Testis (tissue), 3 donors: ENCODE results near the gene SHCBP1L. TPM values are rescaled to one million over a fixed set of nuclear protein-coding genes. Genes with fewer than 3 reads are reported as not detected.

Experiments used
- DNase-seq: peaks from one replicate; pipeline ENCODE4 v3.0.0-alpha.2; 2019
- H3K27ac ChIP-seq, 2 donors: fragments of 200-600 bp; sonication (generic); one replicate each; pipeline ENCODE4 v1.5.1; 2019
- H3K27me3 ChIP-seq: fragments of 200-600 bp; sonication (generic); one replicate; pipeline ENCODE4 v1.5.1; 2019
- H3K36me3 ChIP-seq: fragments of 200-600 bp; sonication (generic); one replicate; pipeline ENCODE4 v1.5.1; 2017; ENCODE audit warnings: low read depth; ENCODE audit errors: missing control alignments
- H3K4me1 ChIP-seq: fragments of 200-600 bp; sonication (generic); one replicate; pipeline ENCODE4 v1.5.1; 2019
- H3K4me3 ChIP-seq, 2 donors: fragments of 200-600 bp; sonication (generic); one replicate each; pipeline ENCODE4 v1.5.1; 2017 to 2019
- H3K9me3 ChIP-seq: fragments of 200-600 bp; sonication (generic); one replicate; pipeline ENCODE4 v1.5.1; 2017
- CTCF ChIP-seq, 3 experiments: fragments of 450-650 bp in 2 of 3; fragments of 200-600 bp in 1 of 3; sonication (generic) in 1 of 3; IDR thresholded peaks; one replicate each; pipeline ENCODE4 v1.5.1; 2016 to 2019; ENCODE audit warnings: antibody characterized with exemption in 3 of 3, mild to moderate bottlenecking in 2 of 3, moderate library complexity in 1 of 3
- POLR2A ChIP-seq: fragments of 450-650 bp; IDR thresholded peaks from one replicate; pipeline ENCODE4 v1.6.1; 2017; ENCODE audit warnings: antibody characterized with exemption, mild to moderate bottlenecking, moderate library complexity
- WGBS, 2 donors: methylation state at CpG; one replicate each; pipeline ENCODE4 v1.1.5; 2018; 5-methylcytosine and 5-hydroxymethylcytosine counted together
- intact Hi-C: fragments of 100-400 bp; cut with DNase I; formaldehyde crosslinking; loops from one replicate; pipeline ENCODE4 v1.15.1; 2023; ENCODE audit warnings: low total_unique reads
- polyA plus RNA-seq: library from polyadenylated mRNA; stranded (reverse); fragments of 350-450 nt; fragmentation: Illumina TruSeq; extraction: RNeasy Lipid Tissue Mini Kit (QIAGEN cat#74804); gene quantifications from one replicate; pipeline ENCODE4 v1.2.3, GENCODE V29; 2014; ENCODE audit warnings: low read depth, low replicate concordance; ENCODE audit not compliant: insufficient read depth
- total RNA-seq, 2 donors: library from RNA; depleted of rRNA; stranded (reverse); fragments of >200 nt; gene quantifications; one replicate each; pipeline ENCODE4 v1.2.3, GENCODE V29; 2016

Gene SHCBP1L
- total and polyA plus RNA-seq, 3 donors from 2014 or later = 106 to 254 (median 132) TPM

GRCh38 chr1:182897696-182898095 is 55.3 kb downstream of the SHCBP1L start:
- no peak for DNase-seq
- intact Hi-C loops = no loop called here
- TF ChIP-seq CTCF (IDR thresholded peaks at IDR 0.05) (no peak), POLR2A (no peak)
- no peak overlapping the region for H3K27ac ChIP-seq
- 82 to 85% methylated on average over 2 of the region's 2 CpGs for WGBS, 2 donors
- no peaks in the 10 kb centered on the region for H3K9me3 ChIP-seq
- no peaks in the 10 kb centered on the region for H3K36me3 ChIP-seq
- no peaks in the 10 kb centered on the region for H3K27me3 ChIP-seq
- no peaks in the 10 kb centered on the region for H3K4me1 ChIP-seq
- no peak overlapping the region for H3K4me3 ChIP-seq

GRCh38 chr1:182890927-182891610 is 61.9 kb downstream of the SHCBP1L start:
- intact Hi-C loops = no loop called here
- Histone ChIP-seq H3K4me1 (no peaks in the 10 kb centered on the region), H3K36me3 (no peaks in the 10 kb centered on the region), H3K27ac (no peak overlapping the region), H3K9me3 (no peaks in the 10 kb centered on the region), H3K27me3 (no peaks in the 10 kb centered on the region), H3K4me3 (no peak overlapping the region)
- TF ChIP-seq CTCF (IDR thresholded peaks at IDR 0.05) = no peak
- TF ChIP-seq POLR2A = no peak
- DNase-seq = no peak
- 83 to 88% methylated on average over 9 of the region's 9 CpGs for WGBS, 2 donors

GRCh38 chr1:182889997-182890396 is 63.0 kb downstream of the SHCBP1L start:
- Histone ChIP-seq H3K4me3 (no peak overlapping the region), H3K27me3 (no peaks in the 10 kb centered on the region), H3K36me3 (no peaks in the 10 kb centered on the region), H3K9me3 (no peaks in the 10 kb centered on the region), H3K27ac (no peak overlapping the region), H3K4me1 (no peaks in the 10 kb centered on the region)
- 69 to 70% methylated on average over 6 of the region's 6 CpGs for WGBS, 2 donors
- intact Hi-C loops = no loop called here
- no peak for DNase-seq
- TF ChIP-seq POLR2A = no peak
- no peak for TF ChIP-seq CTCF (IDR thresholded peaks at IDR 0.05)

GRCh38 chr1:182888736-182889531 is 64.0 kb downstream of the SHCBP1L start:
- H3K4me3 ChIP-seq = no peak overlapping the region
- 71 to 77% methylated on average over 7 of the region's 7 CpGs for WGBS, 2 donors
- TF ChIP-seq POLR2A (no peak), CTCF (IDR thresholded peaks at IDR 0.05) (no peak)
- H3K27ac ChIP-seq = no peak overlapping the region
- no peaks in the 10 kb centered on the region for H3K27me3 ChIP-seq
- no peaks in the 10 kb centered on the region for H3K36me3 ChIP-seq
- intact Hi-C loops = no loop called here
- H3K4me1 ChIP-seq = no peaks in the 10 kb centered on the region
- H3K9me3 ChIP-seq = no peaks in the 10 kb centered on the region
- no peak for DNase-seq
